ENCODE measurements around the gene FRMPD1.

Gene FRMPD1

GRCh38 chr9:37790096-37790495 is 139.3 kb downstream of the FRMPD1 start:
- no peak for DNase-seq

GRCh38 chr9:37792122-37792521 is 141.4 kb downstream of the FRMPD1 start:
- no peak for DNase-seq

DNA sequence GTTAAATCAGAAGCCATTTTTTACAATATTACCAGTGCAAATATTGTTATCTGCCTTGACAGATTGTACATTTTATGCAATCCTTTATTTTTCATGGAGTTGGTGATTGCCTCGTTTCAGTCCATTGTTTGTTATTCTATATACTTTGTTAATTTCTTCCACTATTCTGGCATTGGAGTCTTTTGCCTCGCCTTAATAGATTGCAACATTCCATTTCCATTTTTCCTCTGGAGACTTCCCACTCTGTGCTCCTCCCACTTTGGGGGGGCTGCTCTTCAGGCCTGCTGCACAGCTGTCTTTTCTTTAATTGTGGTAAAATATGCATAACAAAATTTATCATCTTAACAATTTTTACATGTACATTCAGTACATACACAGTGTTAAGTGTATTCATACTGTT is 145.5 kb downstream of the FRMPD1 start:
- DNase-seq, result no peak
